Measurements from ENCODE around the gene TMEM178B.
"Not testable (repeated sequence)": the region's sequence is repeated elsewhere in the genome, so short reads cannot be mapped to it uniquely, and the experiment has no call there.

The TMEM178B gene

DNA sequence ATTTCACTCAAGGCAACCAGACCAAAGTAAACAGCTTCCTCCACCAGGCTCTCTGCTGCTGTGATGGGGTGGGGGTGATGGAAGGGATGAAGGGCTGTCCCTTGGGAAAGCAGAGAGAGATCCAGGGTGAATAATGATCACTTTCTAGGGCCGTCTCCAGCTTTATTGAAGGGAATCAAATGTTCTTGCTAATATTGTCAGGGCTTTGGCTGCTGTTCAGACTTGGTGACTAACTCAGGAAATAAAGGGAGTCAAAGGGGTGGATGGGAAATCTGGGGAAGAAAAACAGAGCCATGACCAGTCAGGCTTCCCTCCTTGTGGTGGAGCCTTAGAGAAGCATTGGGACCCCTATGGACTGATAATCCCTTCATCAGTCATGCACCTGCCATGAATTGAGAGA, 281.2 kb downstream of the TMEM178B start:
- DNase-seq (ENCODE audit: low read depth in 2 of 2), result no peak

- DNase-seq (ENCODE audit: low read depth in 2 of 2), result no peak
Observed at GRCh38 chr7:141356161-141356560, 282.3 kb downstream of the TMEM178B start.

DNA sequence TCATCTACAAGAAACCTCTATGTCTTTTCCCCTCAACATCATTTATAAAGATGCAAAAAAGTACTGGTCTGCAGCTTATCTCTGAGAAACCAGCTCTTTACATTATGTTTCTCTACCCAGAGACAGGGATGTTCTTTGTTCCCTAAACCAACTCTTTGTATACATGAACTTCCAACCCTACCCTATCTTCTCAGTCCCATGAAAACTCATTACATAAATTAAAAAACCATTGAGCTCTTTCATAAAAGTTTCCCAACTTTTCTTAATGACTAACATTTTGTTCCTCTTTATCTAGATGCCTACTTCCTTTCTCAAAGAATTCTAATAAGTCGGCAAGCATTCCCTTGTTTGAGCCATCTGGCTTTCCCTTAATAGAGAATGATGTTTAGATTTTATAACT, 284.5 kb downstream of the TMEM178B start:
- DNase-seq (ENCODE audit: low read depth in 2 of 2), result no peak

DNA sequence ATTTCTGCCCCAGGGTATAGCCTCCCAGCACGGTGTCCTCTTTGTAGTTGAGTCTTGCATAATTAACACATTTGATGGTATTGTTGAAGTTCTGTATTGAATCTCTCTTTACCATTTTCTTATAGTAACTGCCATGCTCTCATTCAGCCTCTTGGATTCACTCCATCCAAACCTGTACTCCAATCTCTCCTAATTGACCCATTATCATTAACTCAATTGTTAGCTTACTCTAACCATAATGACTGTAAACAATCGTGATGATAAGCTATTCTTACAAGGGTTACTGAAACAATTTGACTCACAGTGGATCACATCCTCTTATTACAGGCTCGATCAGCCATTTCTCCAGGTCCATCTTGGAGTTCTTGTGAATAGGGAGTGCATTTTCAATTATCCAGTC, 285.4 kb downstream of the TMEM178B start:
- DNase-seq (ENCODE audit: low read depth in 2 of 2), result no peak

GRCh38 chr7:141359740-141360415, 286.0 kb downstream of the TMEM178B start:
- no peak for DNase-seq (ENCODE audit: low read depth in 2 of 2)

- DNase-seq (ENCODE audit: low read depth in 2 of 2), result no peak
Observed at GRCh38 chr7:141360416-141360760, 286.5 kb downstream of the TMEM178B start.

GRCh38 chr7:141360803-141361202, 286.9 kb downstream of the TMEM178B start:
- no peak for DNase-seq (ENCODE audit: low read depth in 2 of 2)

DNA sequence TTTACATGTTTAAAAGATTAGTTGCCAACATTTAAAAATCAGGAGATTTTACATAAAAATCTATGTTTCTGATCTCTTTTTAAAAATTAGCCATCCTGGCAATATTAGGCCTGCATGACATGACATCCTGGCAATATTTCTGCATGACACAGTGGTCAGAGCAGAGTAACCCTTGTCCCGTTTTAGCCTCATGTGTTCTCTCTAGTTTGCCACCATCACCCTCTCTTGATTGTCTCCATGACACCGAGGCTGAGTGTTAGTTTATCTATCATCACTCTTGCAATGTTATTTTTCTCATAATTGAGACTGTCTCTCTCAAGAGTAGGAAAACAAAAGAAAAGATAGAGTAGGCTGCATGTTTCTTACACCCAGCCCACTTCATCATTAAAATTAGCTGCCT, 287.6 kb downstream of the TMEM178B start:
- no peak for DNase-seq (ENCODE audit: low read depth in 2 of 2)

DNA sequence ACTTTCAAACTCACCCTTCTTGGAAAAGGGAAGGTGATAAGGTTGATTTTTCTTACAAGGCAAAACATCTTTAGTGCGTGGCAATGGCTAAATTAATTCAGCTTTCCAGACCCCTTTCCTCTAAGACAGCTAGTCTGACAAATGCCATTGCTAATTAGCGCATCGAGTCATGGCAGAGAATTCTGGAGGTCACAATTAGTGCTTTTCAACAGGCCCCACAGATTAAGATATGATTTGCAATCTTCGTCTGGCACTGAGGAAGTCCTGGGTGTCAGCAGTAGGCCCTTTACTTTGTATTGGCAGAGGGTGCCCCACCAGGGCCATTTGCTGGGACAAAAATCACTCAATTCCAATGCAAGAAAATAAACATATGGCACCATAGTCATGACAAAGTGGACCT, 288.1 kb downstream of the TMEM178B start:
- DNase-seq (ENCODE audit: low read depth in 2 of 2), result no peak

- no peak for DNase-seq (ENCODE audit: low read depth in 2 of 2)
Observed at GRCh38 chr7:141362580-141363435, 288.9 kb downstream of the TMEM178B start.

DNA sequence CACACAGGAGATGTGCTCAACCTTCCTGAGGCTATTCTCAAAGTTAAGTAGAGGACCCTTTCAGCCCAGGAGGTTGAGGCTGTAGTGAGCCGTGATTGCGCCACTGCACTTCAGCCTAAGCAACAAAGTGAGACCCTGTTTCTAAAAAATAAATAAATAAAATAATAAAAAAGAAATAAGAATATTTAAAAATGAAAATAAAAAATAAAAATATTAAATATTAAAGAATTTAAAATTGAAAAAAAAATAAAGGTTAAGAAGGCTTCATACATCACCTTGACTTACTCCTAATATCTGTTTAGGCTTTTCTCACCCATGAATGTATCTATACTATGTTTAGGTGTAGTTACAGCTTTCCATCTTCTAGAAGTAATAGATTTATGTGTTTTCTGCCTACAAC, 289.9 kb downstream of the TMEM178B start:
- DNase-seq (ENCODE audit: low read depth in 2 of 2), result no peak

- no peak for DNase-seq (ENCODE audit: low read depth in 2 of 2)
Observed at GRCh38 chr7:141366091-141366621, 292.3 kb downstream of the TMEM178B start.

GRCh38 chr7:141369422-141369821, 295.6 kb downstream of the TMEM178B start:
- no peak for DNase-seq (ENCODE audit: low read depth in 2 of 2)

DNA sequence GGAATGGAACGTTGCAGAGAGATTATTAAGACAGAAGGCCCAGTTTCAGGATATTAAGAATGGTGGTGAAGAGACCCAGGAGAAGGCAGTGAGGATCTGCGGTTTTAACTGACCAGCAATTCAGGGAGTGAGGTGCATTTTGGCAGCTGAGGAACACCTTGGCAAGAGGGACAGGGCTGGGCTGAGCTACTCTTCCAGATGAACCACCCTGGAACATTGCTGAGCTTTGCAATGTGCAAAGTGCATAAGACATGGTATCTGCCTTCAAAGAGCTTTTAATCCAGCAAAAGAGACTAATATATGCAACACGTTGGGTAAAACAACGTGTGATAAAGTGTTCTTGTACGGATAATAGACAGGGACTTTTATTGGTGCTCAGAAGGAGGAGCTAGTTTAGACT, 296.3 kb downstream of the TMEM178B start:
- no peak for DNase-seq (ENCODE audit: low read depth in 2 of 2)

DNA sequence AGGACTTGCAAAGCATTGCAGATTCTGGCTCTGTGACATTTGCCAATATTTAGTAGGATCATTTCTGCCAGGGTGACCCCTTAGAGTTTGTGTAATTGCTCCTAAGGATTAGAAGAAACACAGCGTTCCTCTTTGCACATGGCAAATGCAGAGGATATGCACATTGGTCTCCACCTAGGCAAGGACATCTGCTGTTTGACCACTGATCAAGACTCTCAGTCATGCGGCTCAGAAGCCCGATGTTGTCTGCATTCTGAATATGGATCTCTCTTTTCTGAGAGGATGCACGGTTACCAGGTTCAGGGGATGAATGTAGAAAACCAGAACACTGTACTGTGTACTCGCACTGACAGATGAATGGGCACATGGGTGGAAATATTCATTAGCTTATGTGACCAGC, 296.8 kb downstream of the TMEM178B start:
- DNase-seq (ENCODE audit: low read depth in 2 of 2), result no peak

- DNase-seq (ENCODE audit: low read depth in 2 of 2), result no peak
Observed at GRCh38 chr7:141374425-141374824, 300.6 kb downstream of the TMEM178B start.

DNA sequence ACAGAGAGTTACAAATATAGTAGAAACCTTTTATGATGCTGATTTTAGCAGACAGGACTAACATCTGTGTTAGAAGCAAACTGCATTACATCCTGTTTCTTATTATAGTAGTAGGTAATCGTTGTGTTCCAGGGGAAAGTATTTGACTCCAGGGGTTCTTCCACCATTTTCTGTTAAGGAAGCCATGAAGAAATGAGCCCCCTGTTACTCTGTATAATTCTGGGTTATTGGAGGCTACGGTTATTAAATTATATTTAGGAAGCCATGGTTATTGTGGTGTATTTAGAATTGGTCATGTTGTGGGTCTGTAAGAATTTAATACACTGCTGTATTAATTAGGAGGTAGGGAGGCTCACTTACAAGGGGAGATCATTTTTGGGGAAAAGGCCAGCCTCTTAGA, 301.6 kb downstream of the TMEM178B start:
- DNase-seq (ENCODE audit: low read depth in 2 of 2), result no peak

DNA sequence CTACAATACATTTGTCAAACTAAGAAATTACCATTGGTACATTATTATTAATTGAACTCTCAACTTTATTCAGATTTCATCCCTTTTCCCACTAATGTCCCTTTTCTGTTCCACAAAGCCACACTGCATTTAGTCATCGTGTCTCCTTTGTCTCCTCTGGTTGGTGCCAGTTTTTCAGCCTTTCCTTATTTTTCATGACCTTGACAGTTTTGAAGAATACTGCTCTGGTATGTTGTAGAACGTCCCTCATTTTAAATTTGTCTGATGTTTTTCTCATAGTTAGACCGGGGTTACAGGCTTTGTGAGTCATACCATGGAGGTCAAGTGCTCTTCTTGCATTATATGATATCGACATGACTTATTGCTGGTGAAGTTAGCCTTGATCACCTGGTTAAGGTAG, 304.0 kb downstream of the TMEM178B start:
- DNase-seq (ENCODE audit: low read depth in 2 of 2), result no peak

DNA sequence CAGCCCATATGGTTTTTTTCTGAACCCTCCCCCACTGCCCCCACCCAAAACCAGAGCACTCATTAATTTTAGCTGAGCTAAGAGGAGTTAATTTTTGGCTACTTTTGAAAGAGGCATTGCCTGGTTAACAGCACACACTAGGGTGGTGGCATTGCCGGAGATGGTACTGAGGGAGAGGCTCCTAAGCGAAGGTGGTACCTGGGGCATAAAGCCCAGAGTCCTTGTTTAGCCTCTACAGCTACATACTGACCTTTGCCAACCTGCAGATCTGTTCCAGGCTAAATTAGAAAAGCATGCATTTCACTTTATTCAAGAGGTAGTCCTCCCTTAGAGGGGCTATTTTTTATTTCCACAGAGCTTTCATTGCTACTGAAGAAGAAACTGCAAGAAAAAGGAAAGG, 304.5 kb downstream of the TMEM178B start:
- DNase-seq (ENCODE audit: low read depth in 2 of 2), result no peak

DNA sequence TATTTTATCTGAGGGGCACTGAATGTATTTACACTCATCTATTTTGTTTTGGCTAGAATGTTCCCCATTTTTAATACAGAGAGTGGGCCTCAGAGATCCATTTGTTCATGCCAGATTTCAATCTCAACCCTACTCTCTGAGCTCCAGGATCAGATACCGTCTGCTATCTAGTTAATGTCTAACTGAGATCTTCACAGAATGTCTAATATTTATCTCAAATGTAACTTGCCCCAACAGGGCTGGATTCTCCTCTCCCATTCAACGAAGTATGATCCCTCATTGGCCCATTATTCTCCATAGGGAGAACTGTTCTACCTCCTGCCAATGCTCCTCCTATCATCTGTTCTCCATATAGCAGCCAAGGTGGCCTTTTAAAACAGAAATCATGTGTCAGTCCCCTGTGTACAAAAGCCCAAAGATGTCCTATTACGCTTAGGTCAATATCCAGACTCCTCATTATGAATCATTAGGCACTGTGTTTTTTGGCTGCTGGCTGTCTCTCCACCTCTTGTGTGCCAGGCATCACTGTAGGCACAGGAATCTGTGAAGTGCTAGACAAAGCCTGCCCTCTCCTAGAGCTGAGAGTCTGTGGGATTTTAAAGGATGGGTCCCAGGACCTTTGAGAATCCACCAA, 308.0 kb downstream of the TMEM178B start:
- DNase-seq (ENCODE audit: low read depth in 2 of 2), result no peak

GRCh38 chr7:141383356-141383755, 309.5 kb downstream of the TMEM178B start:
- not testable (repeated sequence) for DNase-seq (ENCODE audit: low read depth in 2 of 2)

- DNase-seq (ENCODE audit: low read depth in 2 of 2), result no peak
Observed at GRCh38 chr7:141386881-141387280, 313.0 kb downstream of the TMEM178B start.

All from stimulated activated CD8-positive, alpha-beta memory T cell treated with anti-CD3 and anti-CD28 coated beads, Interleukin-2, amount 100 ng/mL, for 1 hour (primary cell).